ENCODE data around the gene GALK2.
"Not testable (repeated sequence)": the region's sequence is repeated elsewhere in the genome, so short reads cannot be mapped to it uniquely, and the experiment has no call there.

The GALK2 gene

GRCh38 chr15:49327927-49328326 is 157.9 kb downstream of the GALK2 start:
- DNase-seq (ENCODE audit: low read depth), result no peak
- no peak for TF ChIP-seq CTCF (IDR thresholded peaks at IDR 0.05; ENCODE audit: low read depth, low read length, missing control alignments)
- no peak overlapping the region for H3K4me3 ChIP-seq (ENCODE audit: low read depth, low read length)

DNA sequence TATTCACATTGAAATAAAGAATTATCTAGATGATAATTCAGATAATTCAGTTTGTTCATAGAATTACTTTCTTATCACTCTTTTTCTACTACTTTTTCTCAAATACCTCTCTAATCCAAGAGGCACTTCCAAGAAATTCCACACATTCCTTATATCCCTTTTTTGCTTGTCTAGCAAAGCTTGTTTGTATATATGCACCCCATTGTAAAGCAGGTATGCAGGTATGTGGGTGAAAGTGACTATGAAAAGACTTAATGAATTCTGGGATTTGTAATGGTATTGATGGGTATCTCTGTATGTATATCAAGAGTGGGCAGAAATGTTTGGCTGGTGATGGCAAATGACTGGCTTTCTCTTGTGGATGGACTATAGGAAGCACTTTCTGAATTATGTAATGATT is 158.9 kb downstream of the GALK2 start:
- no peak for DNase-seq (ENCODE audit: low read depth)
- no peak for TF ChIP-seq CTCF (IDR thresholded peaks at IDR 0.05; ENCODE audit: low read depth, low read length, missing control alignments)
- no peak overlapping the region for H3K4me3 ChIP-seq (ENCODE audit: low read depth, low read length)

DNA sequence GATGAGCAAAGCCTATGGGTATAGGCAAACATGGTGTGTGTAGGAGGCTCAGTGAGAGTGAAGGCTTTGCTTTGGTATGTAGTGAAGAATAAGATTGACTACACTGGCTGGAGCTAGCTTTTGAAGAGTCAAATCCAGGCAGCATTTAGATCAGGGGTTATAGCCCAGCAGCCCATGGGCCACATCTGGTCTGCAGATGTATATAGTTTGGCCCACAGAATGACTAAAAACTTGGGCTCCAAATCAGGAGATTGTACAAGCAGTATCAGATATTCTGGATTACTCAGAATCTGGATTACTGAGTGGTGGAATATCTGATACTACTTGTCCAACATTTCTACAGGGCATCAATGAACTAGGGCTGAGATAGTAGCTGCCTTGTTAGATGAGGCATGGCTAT is 160.1 kb downstream of the GALK2 start:
- no peak overlapping the region for H3K4me3 ChIP-seq (ENCODE audit: low read depth, low read length)

GRCh38 chr15:49331442-49331841 is 161.4 kb downstream of the GALK2 start:
- DNase-seq (ENCODE audit: low read depth), result no peak
- no peak for TF ChIP-seq CTCF (IDR thresholded peaks at IDR 0.05; ENCODE audit: low read depth, low read length, missing control alignments)

More for the DNA sequence above, 160.1 kb downstream of the GALK2 start:
- no peak for TF ChIP-seq CTCF (IDR thresholded peaks at IDR 0.05; ENCODE audit: low read depth, low read length, missing control alignments)
- no peak for DNase-seq (ENCODE audit: low read depth)

GRCh38 chr15:49331951-49332350 is 161.9 kb downstream of the GALK2 start:
- no peak for DNase-seq (ENCODE audit: low read depth)
- no peak for TF ChIP-seq CTCF (IDR thresholded peaks at IDR 0.05; ENCODE audit: low read depth, low read length, missing control alignments)
- no peak overlapping the region for H3K4me3 ChIP-seq (ENCODE audit: low read depth, low read length)

More at GRCh38 chr15:49331442-49331841, 161.4 kb downstream of the GALK2 start:
- no peak overlapping the region for H3K4me3 ChIP-seq (ENCODE audit: low read depth, low read length)

- no peak for DNase-seq (ENCODE audit: low read depth)
- TF ChIP-seq CTCF (IDR thresholded peaks at IDR 0.05; ENCODE audit: low read depth, low read length, missing control alignments), result no peak
- H3K4me3 ChIP-seq (ENCODE audit: low read depth, low read length), result no peak overlapping the region
Observed at GRCh38 chr15:49339656-49340055, 169.6 kb downstream of the GALK2 start.

DNA sequence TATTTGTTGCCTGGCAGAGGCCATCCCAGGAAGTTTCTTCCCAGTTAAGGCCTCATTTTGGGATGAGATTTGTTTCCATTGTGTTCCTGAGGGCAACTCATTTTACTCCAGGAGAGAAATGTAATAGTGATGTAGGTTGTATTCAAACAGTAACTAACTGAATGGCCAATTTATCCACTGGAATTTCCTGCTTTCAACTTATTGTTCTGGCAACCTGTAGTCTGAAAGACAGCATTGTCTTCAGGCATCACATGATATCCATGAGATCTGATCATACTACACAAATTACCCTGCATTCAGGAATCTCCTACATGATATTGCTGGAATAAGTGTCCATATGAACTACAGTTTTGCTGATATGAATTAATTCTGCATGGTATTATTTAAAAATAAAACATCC is 173.5 kb downstream of the GALK2 start:
- TF ChIP-seq CTCF (IDR thresholded peaks at IDR 0.05; ENCODE audit: low read depth, low read length, missing control alignments), result no peak
- H3K4me3 ChIP-seq (ENCODE audit: low read depth, low read length), result no peak overlapping the region
- no peak for DNase-seq (ENCODE audit: low read depth)

DNA sequence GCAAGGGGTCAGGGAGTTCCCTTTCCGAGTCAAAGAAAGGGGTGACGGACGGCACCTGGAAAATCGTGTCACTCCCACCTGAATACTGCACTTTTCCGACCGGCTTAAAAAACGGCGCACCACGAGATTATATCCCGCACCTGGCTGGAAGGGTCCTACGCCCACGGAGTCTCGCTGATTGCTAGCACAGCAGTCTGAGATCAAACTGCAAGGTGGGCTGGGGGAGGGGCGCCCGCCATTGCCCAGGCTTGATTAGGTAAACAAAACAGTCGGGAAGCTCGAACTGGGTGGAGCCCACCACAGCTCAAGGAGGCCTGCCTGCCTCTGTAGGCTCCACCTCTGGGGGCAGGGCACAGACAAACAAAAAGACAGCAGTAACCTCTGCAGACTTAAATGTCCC is 184.4 kb downstream of the GALK2 start:
- not testable (repeated sequence) for DNase-seq (ENCODE audit: low read depth); H3K4me3 ChIP-seq (ENCODE audit: low read depth, low read length)

Measured in GM12864 (cell line).